SU-DHL-6 (cell line): Measurements from ENCODE around the gene IGF2R.

Source experiments
- H2AFZ ChIP-seq: fragments of 200-600 bp; sonication (generic); 2 replicates; pipeline ENCODE4 v1.6.1; 2014; ENCODE audit warnings: low read depth, mild to moderate bottlenecking, moderate library complexity, mixed read lengths, antibody characterized with exemption, low read length; ENCODE audit not compliant: severe bottlenecking
- H3F3A ChIP-seq: fragments of 200-600 bp; shearing (Covaris generic); 2 replicates; pipeline ENCODE4 v1.6.0; 2016; ENCODE audit warnings: antibody characterized with exemption, mild to moderate bottlenecking; ENCODE audit not compliant: insufficient read depth
- H3K27ac ChIP-seq: fragments of 200-600 bp; sonication (generic); 2 replicates; pipeline ENCODE4 v1.5.1; 2016; ENCODE audit warnings: low read depth, mild to moderate bottlenecking, low read length, moderate library complexity, mixed read lengths
- H3K27me3 ChIP-seq: fragments of 200-600 bp; sonication (generic), shearing (Covaris generic); 2 replicates; pipeline ENCODE4 v1.6.0; 2014; ENCODE audit warnings: mild to moderate bottlenecking, low read length
- H3K36me3 ChIP-seq: fragments of 200-600 bp; sonication (generic); 2 replicates; pipeline ENCODE4 v1.6.1; 2014; ENCODE audit warnings: mild to moderate bottlenecking, low read length, mixed read lengths
- H3K4me2 ChIP-seq: fragments of 300-600, 200-600 bp; shearing (Covaris generic), sonication (generic); 2 replicates; pipeline ENCODE4 v1.6.0; 2014; ENCODE audit warnings: low read length, low read depth, mild to moderate bottlenecking; ENCODE audit not compliant: poor library complexity, severe bottlenecking
- H3K4me3 ChIP-seq: fragments of 200-600 bp; sonication (generic); 2 replicates; pipeline ENCODE4 v1.5.1; 2014; ENCODE audit warnings: antibody characterized with exemption, low read length, mild to moderate bottlenecking, mixed read lengths; ENCODE audit not compliant: insufficient read depth, poor library complexity, severe bottlenecking
- H3K79me2 ChIP-seq: fragments of 200-600 bp; sonication (generic); 2 replicates; pipeline ENCODE4 v1.6.1; 2014; ENCODE audit warnings: mild to moderate bottlenecking, low read length, moderate library complexity; ENCODE audit not compliant: insufficient read depth
- H3K9ac ChIP-seq: fragments of 200-600 bp; sonication (generic); 2 replicates; pipeline ENCODE4 v1.7.0; 2014; ENCODE audit warnings: mild to moderate bottlenecking, low read length
- H3K9me2 ChIP-seq: fragments of 200-600 bp; sonication (generic); replicated peaks from 2 replicates; pipeline ENCODE4 v1.6.1; 2014; ENCODE audit warnings: low read length; ENCODE audit not compliant: insufficient read depth
- H3K9me3 ChIP-seq: fragments of 200-600 bp; sonication (generic); 2 replicates; pipeline ENCODE4 v1.6.1; 2014; ENCODE audit warnings: low read length, mixed read lengths; ENCODE audit not compliant: insufficient read depth
- H4K20me1 ChIP-seq: fragments of 200-600 bp; sonication (generic); 2 replicates; pipeline ENCODE4 v1.6.1; 2014; ENCODE audit warnings: low read depth, mild to moderate bottlenecking, antibody characterized with exemption, low read length, moderate library complexity, mixed read lengths
- EZH2phosphoT487 ChIP-seq: fragments of 200-600 bp; sonication (generic), shearing (Covaris generic); conservative IDR thresholded peaks from 2 replicates; pipeline ENCODE4 v1.6.1; 2018; ENCODE audit warnings: mild to moderate bottlenecking, antibody characterized with exemption, low read length, moderate library complexity, mixed read lengths
- TF ChIP-seq, protein P1 (sequence below): fragments of 200-600 bp; sonication (generic); IDR thresholded peaks from one replicate; pipeline ENCODE4 v1.5.1; 2017; ENCODE audit warnings: antibody characterized with exemption, mild to moderate bottlenecking, low read length, moderate library complexity; ENCODE audit not compliant: insufficient read depth, poor library complexity, severe bottlenecking

The IGF2R gene

DNA sequence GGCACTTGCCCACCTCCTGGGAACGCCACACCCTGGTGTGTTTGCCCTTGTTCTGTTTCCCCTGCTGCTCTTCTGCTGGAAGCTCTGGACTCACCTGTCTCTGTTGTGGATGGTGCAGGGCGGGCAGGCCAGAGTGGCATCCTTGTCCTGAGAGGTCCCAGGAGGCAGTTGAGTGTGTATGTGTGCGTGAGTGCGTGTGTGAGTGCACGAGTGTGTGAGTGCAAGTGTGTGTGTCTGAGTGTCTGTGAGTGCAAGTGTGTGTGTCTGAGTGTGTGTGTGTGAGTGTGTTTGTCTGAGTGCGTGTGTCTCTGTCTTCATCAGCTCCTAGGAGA is 12.2 kb downstream of the IGF2R start:
- Histone ChIP-seq H3K4me2 (peak overlapping the region; percentile 41), H3K9ac (no peak overlapping the region), H3K27ac (no peak overlapping the region), H3K79me2 (peaks cover 77% of the 10 kb centered on the region), H3K4me3 (no peak overlapping the region), H3K9me2 (no peaks in the 10 kb centered on the region), H2AFZ (no peak overlapping the region), H3K36me3 (no peaks in the 10 kb centered on the region), H3K9me3 (no peaks in the 10 kb centered on the region), H3K27me3 (no peaks in the 10 kb centered on the region), H4K20me1 (peaks cover 16% of the 10 kb centered on the region), H3F3A (no peaks in the 10 kb centered on the region)
- TF ChIP-seq EZH2phosphoT487 = no peak
- TF ChIP-seq, protein P1, sequence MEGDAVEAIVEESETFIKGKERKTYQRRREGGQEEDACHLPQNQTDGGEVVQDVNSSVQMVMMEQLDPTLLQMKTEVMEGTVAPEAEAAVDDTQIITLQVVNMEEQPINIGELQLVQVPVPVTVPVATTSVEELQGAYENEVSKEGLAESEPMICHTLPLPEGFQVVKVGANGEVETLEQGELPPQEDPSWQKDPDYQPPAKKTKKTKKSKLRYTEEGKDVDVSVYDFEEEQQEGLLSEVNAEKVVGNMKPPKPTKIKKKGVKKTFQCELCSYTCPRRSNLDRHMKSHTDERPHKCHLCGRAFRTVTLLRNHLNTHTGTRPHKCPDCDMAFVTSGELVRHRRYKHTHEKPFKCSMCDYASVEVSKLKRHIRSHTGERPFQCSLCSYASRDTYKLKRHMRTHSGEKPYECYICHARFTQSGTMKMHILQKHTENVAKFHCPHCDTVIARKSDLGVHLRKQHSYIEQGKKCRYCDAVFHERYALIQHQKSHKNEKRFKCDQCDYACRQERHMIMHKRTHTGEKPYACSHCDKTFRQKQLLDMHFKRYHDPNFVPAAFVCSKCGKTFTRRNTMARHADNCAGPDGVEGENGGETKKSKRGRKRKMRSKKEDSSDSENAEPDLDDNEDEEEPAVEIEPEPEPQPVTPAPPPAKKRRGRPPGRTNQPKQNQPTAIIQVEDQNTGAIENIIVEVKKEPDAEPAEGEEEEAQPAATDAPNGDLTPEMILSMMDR = no peak

DNA sequence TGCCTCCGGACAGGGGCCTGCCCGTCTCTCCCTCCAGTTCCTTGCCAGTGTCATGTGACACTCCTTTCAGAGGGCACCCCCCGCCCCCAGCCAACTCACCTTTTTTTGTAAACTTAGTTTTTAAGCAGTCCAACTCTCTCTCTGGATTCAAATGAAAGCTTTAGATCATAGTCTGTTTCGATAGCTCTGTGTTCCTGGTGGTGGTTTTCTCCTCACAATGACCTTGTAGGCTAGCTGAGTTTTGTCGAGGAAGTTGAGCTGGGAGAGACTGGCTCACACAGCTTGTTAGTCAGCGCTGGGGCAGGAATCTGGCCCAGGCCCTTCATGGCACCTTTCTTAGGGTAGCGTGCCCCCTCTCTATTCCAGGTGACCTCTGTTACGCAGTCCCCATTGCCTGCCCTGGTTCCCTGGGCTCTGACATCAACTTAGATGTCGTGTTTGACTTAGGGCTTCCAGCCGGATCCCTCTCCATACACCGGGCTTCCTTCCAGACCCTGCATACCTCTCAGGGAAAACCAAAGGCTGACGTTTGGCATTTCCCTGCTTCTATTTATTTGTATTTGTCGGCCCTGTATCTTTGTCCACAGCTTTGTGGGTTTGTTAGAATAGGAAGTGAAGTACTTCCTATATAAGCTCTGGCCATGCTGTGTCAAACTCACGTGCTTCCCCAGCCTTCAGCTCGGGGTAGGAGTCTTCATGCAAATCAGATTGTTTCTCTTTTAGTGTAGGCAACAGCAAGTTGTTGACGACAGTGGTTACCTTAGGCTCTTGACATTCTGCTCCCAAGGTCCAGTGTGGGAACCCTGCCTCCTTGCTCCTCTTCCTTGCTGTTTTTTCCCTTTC is 12.7 kb downstream of the IGF2R start:
- no peaks in the 10 kb centered on the region for H3F3A ChIP-seq
- H2AFZ ChIP-seq = peak overlapping the region; percentile 25
- TF ChIP-seq, protein P1 = no peak
- no peak for TF ChIP-seq EZH2phosphoT487
- no peaks in the 10 kb centered on the region for H3K9me2 ChIP-seq
- no peaks in the 10 kb centered on the region for H3K36me3 ChIP-seq
- H3K4me3 ChIP-seq = no peak overlapping the region
- no peaks in the 10 kb centered on the region for H3K9me3 ChIP-seq
- peaks cover 10% of the 10 kb centered on the region for H4K20me1 ChIP-seq
- H3K27ac ChIP-seq = no peak overlapping the region
- peak overlapping the region; percentile 41 for H3K4me2 ChIP-seq
- peak overlapping the region; percentile 32; the same call in 1 of the 2 replicates for H3K9ac ChIP-seq
- H3K79me2 ChIP-seq = peaks cover 76% of the 10 kb centered on the region
- H3K27me3 ChIP-seq = no peaks in the 10 kb centered on the region

DNA sequence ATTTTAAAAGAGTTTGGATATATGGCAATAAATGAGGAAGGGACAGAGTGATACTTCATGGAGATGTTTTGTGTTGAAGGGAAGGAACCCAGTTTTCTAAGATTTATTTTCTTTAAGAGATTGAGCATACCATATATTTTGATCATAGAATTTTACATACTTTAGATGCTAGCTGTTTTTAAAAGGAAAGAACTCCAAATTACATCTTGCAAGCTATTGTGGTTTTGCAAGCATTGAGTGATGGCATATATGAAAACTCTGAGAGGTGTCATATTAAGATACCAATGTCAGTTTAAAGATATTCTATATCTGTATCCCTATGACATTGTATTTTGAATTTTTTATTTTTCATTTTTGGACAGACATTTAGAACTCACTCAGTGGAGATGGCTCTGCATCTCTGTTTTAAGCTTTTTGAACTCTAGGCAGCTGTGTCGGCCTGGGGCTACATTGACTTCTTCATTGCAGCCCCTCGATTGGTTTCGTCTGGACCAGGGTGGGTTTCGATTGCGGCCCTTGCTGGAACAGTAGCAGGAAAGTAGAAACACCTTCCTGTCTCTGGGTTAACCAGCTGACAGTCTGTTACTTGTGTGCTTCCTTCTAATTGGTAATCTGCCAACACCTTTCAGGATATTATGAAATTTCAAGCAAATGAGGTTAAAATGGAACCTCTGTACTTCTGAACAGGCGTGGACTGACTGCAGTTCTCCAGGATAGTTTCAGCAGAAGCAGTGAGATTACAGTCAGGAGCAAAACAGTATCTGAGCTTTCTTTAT is 14.0 kb downstream of the IGF2R start:
- Histone ChIP-seq H3K9me3 (no peaks in the 10 kb centered on the region), H3K9me2 (no peaks in the 10 kb centered on the region), H3K27me3 (no peaks in the 10 kb centered on the region), H4K20me1 (peaks cover 6% of the 10 kb centered on the region; the same call in 1 of the 2 replicates), H3K4me3 (no peak overlapping the region), H3F3A (no peaks in the 10 kb centered on the region), H3K27ac (no peak overlapping the region), H3K4me2 (no peak overlapping the region), H3K79me2 (peaks cover 75% of the 10 kb centered on the region), H2AFZ (no peak overlapping the region), H3K9ac (no peak overlapping the region), H3K36me3 (no peaks in the 10 kb centered on the region)
- TF ChIP-seq EZH2phosphoT487 = no peak
- TF ChIP-seq, protein P1 = no peak
